ENCODE data around the gene NR1H2. TPM values are rescaled to one million over a fixed set of nuclear protein-coding genes. Genes with fewer than 3 reads are reported as not detected.
A peak's percentile ranks its signal among the peaks of the same experiment; 100 is the strongest.

NR1H2 gene
- total RNA-seq, 1 donor from 2014 or later, result 101 TPM

- no peaks in the 10 kb centered on the region for H3K4me1 ChIP-seq
- no peak overlapping the region for H3K4me3 ChIP-seq
- TF ChIP-seq, protein P1, sequence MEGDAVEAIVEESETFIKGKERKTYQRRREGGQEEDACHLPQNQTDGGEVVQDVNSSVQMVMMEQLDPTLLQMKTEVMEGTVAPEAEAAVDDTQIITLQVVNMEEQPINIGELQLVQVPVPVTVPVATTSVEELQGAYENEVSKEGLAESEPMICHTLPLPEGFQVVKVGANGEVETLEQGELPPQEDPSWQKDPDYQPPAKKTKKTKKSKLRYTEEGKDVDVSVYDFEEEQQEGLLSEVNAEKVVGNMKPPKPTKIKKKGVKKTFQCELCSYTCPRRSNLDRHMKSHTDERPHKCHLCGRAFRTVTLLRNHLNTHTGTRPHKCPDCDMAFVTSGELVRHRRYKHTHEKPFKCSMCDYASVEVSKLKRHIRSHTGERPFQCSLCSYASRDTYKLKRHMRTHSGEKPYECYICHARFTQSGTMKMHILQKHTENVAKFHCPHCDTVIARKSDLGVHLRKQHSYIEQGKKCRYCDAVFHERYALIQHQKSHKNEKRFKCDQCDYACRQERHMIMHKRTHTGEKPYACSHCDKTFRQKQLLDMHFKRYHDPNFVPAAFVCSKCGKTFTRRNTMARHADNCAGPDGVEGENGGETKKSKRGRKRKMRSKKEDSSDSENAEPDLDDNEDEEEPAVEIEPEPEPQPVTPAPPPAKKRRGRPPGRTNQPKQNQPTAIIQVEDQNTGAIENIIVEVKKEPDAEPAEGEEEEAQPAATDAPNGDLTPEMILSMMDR (IDR thresholded peaks at IDR 0.05), result no peak
- H3K9me3 ChIP-seq, result no peaks in the 10 kb centered on the region
- peak; percentile 18 for ATAC-seq
- no peak for DNase-seq
- no peak overlapping the region for H3K27ac ChIP-seq
- intact Hi-C loops (cut with DNase I), result no loop called here
- H3K36me3 ChIP-seq, result peaks cover 10% of the 10 kb centered on the region
- H3K27me3 ChIP-seq, result no peaks in the 10 kb centered on the region
These were observed 25.6 kb downstream of the NR1H2 start for GRCh38 chr19:50401605-50402450.

DNA sequence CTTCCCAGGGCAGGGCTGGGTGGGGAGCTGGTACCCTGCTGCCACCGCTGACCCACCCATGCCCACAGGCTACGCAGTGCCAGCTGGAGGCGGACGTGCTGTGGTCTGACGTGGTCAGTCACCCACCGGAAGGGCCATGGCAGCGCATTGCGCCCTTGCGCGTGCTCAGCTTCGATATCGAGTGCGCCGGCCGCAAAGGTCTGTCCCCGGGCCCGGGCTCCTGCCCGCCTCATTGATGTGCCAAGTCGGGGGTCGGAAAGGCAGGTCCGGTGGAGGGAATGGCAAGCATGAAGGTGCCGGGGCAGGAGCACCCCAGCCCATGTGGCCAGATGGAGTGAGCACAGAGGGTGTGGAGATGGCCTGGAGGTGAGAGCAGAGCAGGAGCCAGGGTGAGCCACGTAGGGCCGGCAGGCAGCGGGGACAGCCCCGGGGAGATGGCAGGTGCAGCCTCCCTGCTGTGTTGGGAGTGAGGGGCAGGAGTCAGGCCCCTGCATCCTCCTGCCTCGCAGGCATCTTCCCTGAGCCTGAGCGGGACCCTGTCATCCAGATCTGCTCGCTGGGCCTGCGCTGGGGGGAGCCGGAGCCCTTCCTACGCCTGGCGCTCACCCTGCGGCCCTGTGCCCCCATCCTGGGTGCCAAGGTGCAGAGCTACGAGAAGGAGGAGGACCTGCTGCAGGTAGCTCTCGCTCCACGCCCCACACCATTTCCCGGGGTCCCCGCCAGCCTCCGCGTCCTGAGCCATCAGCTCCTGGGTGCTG is 26.5 kb downstream of the NR1H2 start:
- TF ChIP-seq, protein P1 (IDR thresholded peaks at IDR 0.05), result no peak
- no peaks in the 10 kb centered on the region for H3K4me1 ChIP-seq
- peaks cover 10% of the 10 kb centered on the region for H3K36me3 ChIP-seq
- ATAC-seq (peak; percentile 5), DNase-seq (no peak)
- no peaks in the 10 kb centered on the region for H3K9me3 ChIP-seq
- intact Hi-C loops (cut with DNase I), result no loop called here
- no peak overlapping the region for H3K4me3 ChIP-seq
- no peak overlapping the region for H3K27ac ChIP-seq
- H3K27me3 ChIP-seq, result no peaks in the 10 kb centered on the region

GRCh38 chr19:50406156-50406820 is 30.0 kb downstream of the NR1H2 start:
- ATAC-seq, result no peak
- intact Hi-C loops (cut with DNase I), result no loop called here
- Histone ChIP-seq H3K9me3 (no peaks in the 10 kb centered on the region), H3K4me1 (no peaks in the 10 kb centered on the region), H3K27me3 (no peaks in the 10 kb centered on the region), H3K4me3 (no peak overlapping the region), H3K27ac (no peak overlapping the region), H3K36me3 (peaks cover 22% of the 10 kb centered on the region)
- DNase-seq, result no peak
- TF ChIP-seq, protein P1 (IDR thresholded peaks at IDR 0.05), result no peak

- Histone ChIP-seq H3K9me3 (no peaks in the 10 kb centered on the region), H3K4me3 (no peak overlapping the region), H3K27me3 (no peaks in the 10 kb centered on the region), H3K36me3 (peaks cover 22% of the 10 kb centered on the region), H3K4me1 (no peaks in the 10 kb centered on the region), H3K27ac (no peak overlapping the region)
- ATAC-seq, result no peak
- no peak for DNase-seq
- TF ChIP-seq, protein P1 (IDR thresholded peaks at IDR 0.05), result no peak
- intact Hi-C loops (cut with DNase I), result no loop called here
These were observed 30.6 kb downstream of the NR1H2 start for GRCh38 chr19:50406829-50407228.

GRCh38 chr19:50409347-50409746 is 33.1 kb downstream of the NR1H2 start:
- intact Hi-C loops (cut with DNase I), result no loop called here
- DNase-seq (no peak), ATAC-seq (no peak)
- H3K9me3 ChIP-seq, result no peaks in the 10 kb centered on the region
- no peak overlapping the region for H3K4me3 ChIP-seq
- peaks cover 11% of the 10 kb centered on the region for H3K36me3 ChIP-seq
- TF ChIP-seq, protein P1 (IDR thresholded peaks at IDR 0.05), result no peak
- H3K4me1 ChIP-seq, result no peaks in the 10 kb centered on the region
- H3K27me3 ChIP-seq, result no peaks in the 10 kb centered on the region
- H3K27ac ChIP-seq, result no peak overlapping the region

Data from upper lobe of right lung (tissue), 1 donor.